ENCODE data around the gene HYCC1.
"Not testable (repeated sequence)": the region's sequence is repeated elsewhere in the genome, so short reads cannot be mapped to it uniquely, and the experiment has no call there.

Gene HYCC1

GRCh38 chr7:22983257-22983855 is 30.6 kb downstream of the HYCC1 start:
- DNase-seq (ENCODE audit: low read depth), result no peak

DNA sequence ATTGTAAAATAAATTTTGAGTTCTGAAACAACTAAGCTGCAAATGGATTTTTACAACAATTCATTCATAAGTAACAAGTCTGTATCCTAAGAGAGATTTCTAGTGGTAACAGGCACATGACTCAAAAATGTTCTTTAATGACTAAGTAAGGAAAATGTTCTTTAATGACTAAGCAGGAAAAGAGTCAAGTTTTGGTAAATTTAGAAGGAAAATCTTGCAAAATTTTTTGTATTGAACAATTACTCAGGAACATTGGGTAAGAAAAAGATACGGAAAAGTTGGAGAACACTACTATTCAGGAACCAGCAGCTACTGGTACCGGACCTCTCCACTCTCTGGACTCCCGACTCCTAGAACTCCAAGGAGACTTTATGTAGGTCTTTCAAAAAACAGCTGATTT is 33.5 kb downstream of the HYCC1 start:
- peak; percentile 12 for DNase-seq (ENCODE audit: low read depth)

- no peak for DNase-seq (ENCODE audit: low read depth)
Measured at GRCh38 chr7:22979861-22980260, 34.1 kb downstream of the HYCC1 start.

GRCh38 chr7:22979251-22979650 is 34.7 kb downstream of the HYCC1 start:
- no peak for DNase-seq (ENCODE audit: low read depth)

- not testable (repeated sequence) for DNase-seq (ENCODE audit: low read depth)
Measured at GRCh38 chr7:22974636-22975035, 39.3 kb downstream of the HYCC1 start.

DNA sequence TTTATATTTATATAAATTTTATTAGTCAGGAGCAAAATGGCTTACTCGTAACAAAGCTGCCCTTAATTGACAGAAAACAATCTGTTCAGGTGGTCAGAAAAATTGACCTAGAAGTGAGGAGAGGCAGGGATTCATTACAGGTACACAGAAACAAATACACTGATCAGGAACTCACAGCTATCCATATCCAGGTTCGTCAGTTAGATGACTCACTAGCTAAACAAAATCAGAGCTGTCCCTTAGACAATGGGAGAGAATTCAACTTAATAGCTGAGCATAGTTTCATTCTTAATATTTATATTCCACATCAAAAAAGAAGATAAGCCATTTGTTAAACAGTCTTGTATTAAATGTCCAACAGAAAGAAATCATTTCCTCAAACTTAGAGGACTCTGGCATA is 41.7 kb downstream of the HYCC1 start:
- DNase-seq (ENCODE audit: low read depth), result no peak

DNA sequence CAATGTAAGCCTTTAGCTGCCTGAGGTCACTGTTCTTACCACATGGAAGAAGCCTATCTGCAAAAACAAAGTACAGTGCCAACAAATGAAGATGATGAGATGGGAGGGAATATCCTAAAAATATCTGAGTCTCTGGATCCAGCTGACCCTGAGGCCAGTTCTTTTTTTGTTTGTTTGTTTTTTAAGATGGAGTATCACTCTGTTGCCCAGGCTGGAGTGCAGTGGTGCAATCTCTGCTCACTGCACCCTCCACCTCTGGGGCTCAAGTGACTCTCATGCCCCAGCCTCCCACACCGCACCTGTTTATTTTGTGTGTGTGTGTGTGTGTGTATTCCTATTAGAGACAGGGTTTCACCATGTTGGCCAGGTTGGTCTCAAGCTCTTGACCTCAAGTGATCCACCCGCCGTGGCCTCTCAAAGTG is 44.9 kb downstream of the HYCC1 start:
- no peak for DNase-seq (ENCODE audit: low read depth)
